GM21529 (cell line): ENCODE measurements around the gene DTX2.
"Not testable (repeated sequence)": the region's sequence is repeated elsewhere in the genome, so short reads cannot be mapped to it uniquely, and the experiment has no call there.

Experiments
- ATAC-seq: cut with Tn5 transposase; IDR thresholded peaks from one replicate; pipeline ENCODE4 v1.9.1; 2021; ENCODE audit not compliant: unreplicated experiment

The DTX2 gene

DNA sequence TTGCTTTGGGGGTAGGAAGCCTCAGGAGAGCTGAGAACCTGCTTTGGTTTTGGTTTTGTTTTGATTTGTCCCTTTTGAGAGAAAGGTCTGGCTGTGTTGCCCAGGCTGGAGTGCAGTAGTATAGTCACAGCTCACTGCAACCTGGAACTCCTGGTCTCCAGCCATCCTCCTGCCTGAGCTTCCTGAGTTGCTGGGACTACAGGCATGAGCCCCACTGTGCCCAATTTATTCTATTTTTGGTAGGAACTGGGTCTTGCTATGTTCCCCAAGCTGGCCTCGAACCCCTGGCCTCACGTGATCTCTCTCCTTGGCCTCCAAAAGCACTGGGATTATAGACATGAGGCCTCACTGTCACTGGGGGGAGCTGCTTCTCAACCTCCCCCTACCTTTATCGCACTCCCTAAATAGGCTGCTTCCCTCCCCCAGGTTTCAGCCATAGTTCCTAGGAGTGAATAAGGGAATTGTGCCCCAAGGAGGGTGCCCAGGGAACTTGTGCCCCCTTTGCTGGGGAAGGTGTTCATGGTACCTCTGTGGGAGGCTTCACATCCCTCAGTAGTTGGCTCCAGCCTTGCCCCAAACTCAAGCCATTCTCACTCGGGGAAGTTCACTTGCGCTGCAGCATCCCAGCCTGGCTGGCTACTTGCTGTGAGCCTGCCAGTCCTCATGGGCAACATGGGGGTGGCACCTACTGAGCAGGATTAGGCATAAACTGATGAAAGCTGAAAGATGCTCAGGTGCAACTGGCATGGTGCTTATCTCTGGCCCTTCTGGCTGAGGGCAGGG, 18.7 kb upstream of the DTX2 start:
- not testable (repeated sequence) for ATAC-seq

- not testable (repeated sequence) for ATAC-seq
Measured at GRCh38 chr7:76443846-76444245, 17.7 kb upstream of the DTX2 start.

DNA sequence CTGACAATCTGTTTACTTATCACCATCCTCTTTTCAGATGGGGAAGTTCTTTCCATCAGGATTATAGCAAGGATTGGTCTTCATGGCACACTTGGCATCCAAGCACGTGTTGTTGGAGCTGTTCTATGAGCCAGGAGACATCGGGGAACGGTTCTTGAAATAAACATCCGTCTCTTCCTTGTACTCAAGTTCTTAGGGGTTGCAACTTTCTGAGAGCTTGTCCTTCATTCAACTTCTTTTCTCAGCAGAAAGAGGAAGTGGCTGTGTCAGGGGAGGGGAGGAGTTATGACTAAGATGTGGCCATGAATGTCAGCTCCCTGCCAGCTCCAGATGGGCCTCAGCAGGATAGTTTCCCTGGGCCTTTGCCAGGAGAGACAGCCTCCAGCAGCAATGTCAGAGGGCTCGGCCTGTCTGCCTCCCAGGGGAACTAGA, 15.9 kb upstream of the DTX2 start:
- peak; percentile 83 for ATAC-seq

DNA sequence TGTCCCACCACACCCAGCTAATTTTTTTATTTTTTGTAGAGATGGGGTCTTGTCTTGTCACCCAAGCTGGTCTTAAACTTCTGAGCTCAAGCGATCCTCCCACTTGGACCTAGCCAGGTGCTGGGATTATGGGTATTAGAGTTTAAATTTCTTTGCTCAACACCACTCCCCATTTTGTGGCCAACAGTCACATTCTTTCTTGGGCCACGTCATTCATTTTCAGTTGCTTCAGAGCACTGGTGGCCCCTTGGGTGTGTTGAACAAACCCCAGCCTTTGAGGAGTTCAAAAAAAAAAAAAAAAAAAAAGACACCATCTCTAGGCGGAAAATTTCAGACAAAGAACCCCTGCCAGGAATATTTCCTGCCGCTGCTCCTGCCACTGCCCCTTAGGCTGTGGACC, 4.5 kb upstream of the DTX2 start:
- not testable (repeated sequence) for ATAC-seq

- not testable (repeated sequence) for ATAC-seq
Measured at GRCh38 chr7:76458504-76458903, 3.0 kb upstream of the DTX2 start.

GRCh38 chr7:76460767-76461166, 742 bp upstream of the DTX2 start:
- not testable (repeated sequence) for ATAC-seq

DNA sequence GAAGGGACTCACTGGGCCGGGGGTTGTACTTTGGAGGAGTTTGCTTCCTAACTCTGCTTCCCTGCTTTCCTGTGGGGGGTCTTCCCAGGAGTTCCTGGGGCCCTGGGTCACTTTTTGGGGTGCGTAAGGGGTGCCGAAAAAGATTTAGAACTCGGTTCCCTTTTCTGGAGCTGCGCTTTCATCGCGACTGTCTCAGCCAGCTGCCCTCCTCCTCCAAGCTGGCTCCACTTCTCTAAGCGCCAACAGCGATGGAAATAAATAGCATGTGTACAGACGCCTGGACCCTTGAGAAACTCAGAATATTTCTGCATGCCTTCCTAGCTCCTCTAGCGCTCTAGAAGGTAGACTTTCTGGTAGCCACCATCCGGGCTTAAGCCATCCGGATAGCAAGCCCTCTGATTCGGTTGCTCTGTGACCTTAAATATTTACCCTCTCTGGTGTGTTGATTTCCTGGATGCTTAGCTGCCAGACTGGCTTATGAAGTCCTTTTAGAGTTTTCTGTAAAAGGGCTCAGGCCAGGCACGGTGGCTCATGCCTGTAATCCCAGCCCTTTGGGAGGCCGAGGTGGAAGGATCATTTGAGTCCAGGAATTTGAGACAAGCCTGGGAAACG, 868 bp downstream of the DTX2 start:
- ATAC-seq, result not testable (repeated sequence)

- not testable (repeated sequence) for ATAC-seq
Measured at GRCh38 chr7:76464959-76465358, 3.5 kb downstream of the DTX2 start.

DNA sequence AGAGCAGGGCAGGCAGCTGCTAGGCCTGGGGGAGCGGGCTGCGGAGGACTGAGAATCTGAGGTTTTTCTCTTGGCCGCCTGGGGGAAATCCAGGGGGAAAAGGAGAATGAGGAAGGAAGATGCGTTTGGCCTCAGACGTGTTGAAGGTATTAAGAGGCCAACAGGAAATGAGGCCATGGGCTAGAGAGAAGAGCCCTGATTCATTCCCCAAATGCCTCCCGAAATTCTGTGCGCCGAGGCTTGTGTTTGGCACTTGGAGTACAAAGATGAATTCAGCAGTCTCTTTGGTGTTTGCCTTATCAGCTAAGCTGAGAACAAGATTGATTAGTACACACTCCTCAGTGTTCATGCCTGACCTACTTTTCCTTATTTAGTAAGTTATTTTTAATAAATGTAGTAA, 4.4 kb downstream of the DTX2 start:
- not testable (repeated sequence) for ATAC-seq

DNA sequence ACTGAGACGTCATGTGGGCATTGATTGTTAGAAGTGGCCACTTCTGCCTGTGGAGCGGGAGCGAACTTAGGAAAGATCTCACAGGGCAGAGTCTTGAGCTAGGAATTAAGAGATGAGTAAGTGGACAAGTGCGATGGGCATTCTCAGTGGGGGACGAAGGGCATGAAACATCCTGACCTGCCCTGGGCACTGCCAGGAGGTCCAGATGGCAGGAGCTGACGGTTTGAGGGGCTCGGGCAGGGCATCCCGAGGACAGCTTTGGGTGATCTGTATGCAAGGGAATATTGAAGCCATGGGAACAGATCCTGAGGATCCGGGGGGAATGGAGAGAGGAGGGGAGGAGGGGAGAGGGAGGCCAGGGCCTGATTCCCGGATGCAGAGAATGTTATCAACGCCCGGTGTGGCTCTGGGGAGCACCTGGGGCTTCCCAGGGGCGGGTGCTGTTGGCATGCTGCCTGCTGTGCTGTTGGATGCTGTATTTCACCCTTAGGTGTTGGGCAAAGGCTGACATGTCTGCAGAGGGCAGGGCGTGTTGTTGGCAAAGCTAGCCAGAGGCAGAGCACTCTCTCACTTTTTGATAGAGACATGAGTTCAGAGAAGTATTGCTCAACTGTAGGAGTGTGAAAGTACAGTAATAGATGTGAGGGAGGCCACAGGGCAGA, 6.4 kb downstream of the DTX2 start:
- not testable (repeated sequence) for ATAC-seq

DNA sequence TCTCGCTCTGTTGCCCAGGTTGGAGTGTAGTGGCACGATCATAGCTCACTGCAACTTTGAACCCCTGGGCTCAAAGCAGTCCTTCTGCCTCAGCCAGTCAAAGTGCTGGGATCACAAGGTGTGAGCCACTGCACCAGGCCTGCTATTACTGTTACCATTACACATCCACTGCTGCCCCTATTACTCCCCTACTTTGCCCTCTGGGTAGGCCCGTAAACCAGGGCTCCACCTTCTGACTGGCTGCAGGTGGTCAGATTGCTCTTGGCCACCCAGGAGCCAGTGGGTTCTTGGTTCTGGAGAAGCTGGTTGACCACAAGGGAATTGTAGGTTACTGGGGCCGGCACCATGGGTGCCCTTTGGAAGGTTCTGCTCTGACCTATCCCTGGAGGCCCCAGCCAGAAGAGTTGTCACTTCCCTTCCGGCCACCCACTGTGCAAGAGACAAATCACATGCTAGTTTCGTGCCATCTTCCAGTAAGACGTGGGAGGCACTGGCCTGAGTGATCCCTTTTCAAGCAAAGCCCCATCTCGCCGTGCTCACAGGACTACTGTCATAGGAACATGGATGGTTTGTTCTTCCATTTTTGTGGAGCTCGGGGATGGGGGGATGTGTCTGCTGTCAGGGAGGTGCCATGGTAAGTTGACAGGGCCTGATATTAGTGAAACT, 10.2 kb downstream of the DTX2 start:
- ATAC-seq, result not testable (repeated sequence)

- not testable (repeated sequence) for ATAC-seq
Measured at GRCh38 chr7:76473097-76473496, 11.6 kb downstream of the DTX2 start.

DNA sequence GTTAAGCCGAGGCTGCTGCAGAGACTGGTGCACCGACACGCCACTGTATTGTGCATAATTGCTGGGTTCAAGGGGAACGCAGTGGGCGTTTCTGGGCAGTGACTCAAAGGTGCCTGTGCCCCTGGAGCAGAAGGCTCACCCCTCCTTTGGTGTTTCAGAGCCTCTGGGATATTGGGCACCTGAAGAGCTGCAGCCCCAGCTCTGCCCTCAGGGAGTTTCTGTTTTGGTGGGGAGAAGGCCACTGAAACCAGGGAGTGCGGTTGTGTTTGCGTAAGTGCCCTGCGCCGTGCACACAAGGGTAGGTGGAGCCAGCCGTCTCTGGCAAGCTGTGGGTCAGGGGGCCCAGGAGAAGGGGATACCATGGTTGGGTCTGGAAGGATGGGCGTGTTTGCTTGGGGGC, 14.8 kb downstream of the DTX2 start:
- not testable (repeated sequence) for ATAC-seq

DNA sequence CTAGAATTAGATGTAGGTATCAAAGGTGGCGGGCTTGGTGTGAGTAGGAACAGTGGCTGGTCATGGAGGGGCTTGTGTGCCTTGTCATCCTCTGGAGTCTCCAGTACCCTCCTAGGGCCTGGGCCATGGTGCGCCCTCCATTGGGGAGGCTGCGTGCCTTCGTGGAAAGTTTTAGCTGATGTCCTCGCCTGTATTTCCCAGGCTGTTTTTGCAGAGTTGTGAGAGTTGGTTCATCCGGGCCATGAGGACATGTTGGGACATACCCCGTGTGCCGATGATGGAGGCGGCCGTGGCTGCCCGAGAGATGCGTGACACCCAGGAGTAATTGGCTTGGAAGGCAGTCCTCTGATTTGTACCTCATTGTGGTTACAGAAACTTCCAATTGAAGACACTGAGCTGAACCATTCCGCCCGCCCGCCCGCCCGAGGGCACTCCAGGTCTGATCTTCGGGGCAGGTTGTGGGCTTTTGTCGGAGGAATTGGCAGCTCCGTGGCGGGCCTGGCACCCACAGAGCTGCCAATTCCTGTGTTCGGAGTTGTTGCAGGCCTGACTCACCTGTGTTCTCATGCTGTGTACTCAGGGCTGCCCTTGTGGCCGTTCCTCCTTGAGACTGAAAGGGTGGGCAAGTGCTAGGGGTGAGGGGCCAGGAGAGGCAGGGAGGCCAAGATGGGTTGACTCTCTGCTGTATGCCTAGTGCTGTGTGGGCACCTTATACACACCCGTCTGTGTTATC, 15.4 kb downstream of the DTX2 start:
- ATAC-seq, result not testable (repeated sequence)

GRCh38 chr7:76479628-76480027, 18.1 kb downstream of the DTX2 start:
- ATAC-seq, result not testable (repeated sequence)

GRCh38 chr7:76480403-76481253, 19.1 kb downstream of the DTX2 start:
- ATAC-seq, result not testable (repeated sequence)

- not testable (repeated sequence) for ATAC-seq
Measured at GRCh38 chr7:76482660-76483059, 21.2 kb downstream of the DTX2 start.

- not testable (repeated sequence) for ATAC-seq
Measured at GRCh38 chr7:76483081-76483480, 21.6 kb downstream of the DTX2 start.

DNA sequence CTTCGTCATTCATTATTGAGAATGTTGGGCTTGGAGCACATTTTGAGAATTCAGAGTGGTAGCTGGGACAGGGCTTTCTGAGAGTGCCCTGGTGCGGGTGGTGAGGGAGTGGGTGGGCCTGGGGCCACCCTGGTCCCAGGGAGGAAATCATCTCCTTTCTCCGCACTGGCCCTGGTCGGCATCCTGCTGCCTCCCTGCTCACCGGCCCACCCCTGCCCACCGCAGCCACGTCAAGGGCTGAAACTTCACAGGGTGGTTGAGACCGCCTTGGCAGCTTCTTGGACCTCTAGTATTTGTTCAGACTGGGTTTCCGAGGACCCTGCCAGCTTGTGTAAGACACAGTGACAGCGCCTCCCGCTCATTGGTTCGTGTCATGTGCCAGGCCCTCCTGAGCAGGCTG, 22.9 kb downstream of the DTX2 start:
- not testable (repeated sequence) for ATAC-seq
